Measurements from ENCODE around the gene CDCA7L.

Gene CDCA7L

GRCh38 chr7:21944616-21945453 lies 864 bp downstream of the CDCA7L start:
- peak overlapping the region; percentile 78 for H3K4me3 ChIP-seq (ENCODE audit: low read length)
- no peak for TF ChIP-seq CTCF (conservative IDR thresholded peaks at IDR 0.05; ENCODE audit: low read length)
- DNase-seq (ENCODE audit: low read depth) = peak; percentile 8

GRCh38 chr7:21943436-21943835 lies 2.3 kb downstream of the CDCA7L start:
- DNase-seq (ENCODE audit: low read depth) = no peak
- H3K4me3 ChIP-seq (ENCODE audit: low read length) = no peak overlapping the region
- no peak for TF ChIP-seq CTCF (conservative IDR thresholded peaks at IDR 0.05; ENCODE audit: low read length)

GRCh38 chr7:21942955-21943354 lies 2.7 kb downstream of the CDCA7L start:
- DNase-seq (ENCODE audit: low read depth) = no peak
- TF ChIP-seq CTCF (conservative IDR thresholded peaks at IDR 0.05; ENCODE audit: low read length) = no peak
- no peak overlapping the region for H3K4me3 ChIP-seq (ENCODE audit: low read length)

- peak; percentile 22 for DNase-seq (ENCODE audit: low read depth)
- no peak for TF ChIP-seq CTCF (conservative IDR thresholded peaks at IDR 0.05; ENCODE audit: low read length)
- no peak overlapping the region for H3K4me3 ChIP-seq (ENCODE audit: low read length)
Observed at GRCh38 chr7:21941611-21942141, 4.0 kb downstream of the CDCA7L start.

- no peak for DNase-seq (ENCODE audit: low read depth)
- no peak overlapping the region for H3K4me3 ChIP-seq (ENCODE audit: low read length)
- TF ChIP-seq CTCF (conservative IDR thresholded peaks at IDR 0.05; ENCODE audit: low read length) = no peak
Observed at GRCh38 chr7:21939858-21940372, 5.8 kb downstream of the CDCA7L start.

- peak; percentile 51 for DNase-seq (ENCODE audit: low read depth)
- H3K4me3 ChIP-seq (ENCODE audit: low read length) = no peak overlapping the region
- TF ChIP-seq CTCF (conservative IDR thresholded peaks at IDR 0.05; ENCODE audit: low read length) = no peak
Observed at GRCh38 chr7:21939136-21939857, 6.4 kb downstream of the CDCA7L start.

Data from AG10803 (cell line).